Esophagus (tissue), 2 donors: ENCODE results near the gene ZNRF1. TPM values are rescaled to one million over a fixed set of nuclear protein-coding genes. Genes with fewer than 3 reads are reported as not detected.
A peak's percentile ranks its signal among the peaks of the same experiment; 100 is the strongest.

Experiments used
- H3K27ac ChIP-seq, 2 donors: one replicate each; pipeline ENCODE4 v1.5.1; 2013; ENCODE audit warnings: low read depth in 2 of 2, mild to moderate bottlenecking in 2 of 2, inconsistent platforms in 1 of 2, low read length in 1 of 2, moderate library complexity in 1 of 2
- H3K27me3 ChIP-seq, 2 donors: one replicate each; pipeline ENCODE4 v1.6.1; 2013; ENCODE audit warnings: low read length in 2 of 2, control low read depth in 1 of 2, mild to moderate bottlenecking in 1 of 2; ENCODE audit not compliant: insufficient read depth in 2 of 2, control insufficient read depth in 1 of 2
- H3K36me3 ChIP-seq, 2 donors: one replicate each; pipeline ENCODE4 v1.6.1; 2013; ENCODE audit warnings: low read length in 1 of 2; ENCODE audit not compliant: control insufficient read depth in 2 of 2, insufficient read depth in 2 of 2
- H3K4me1 ChIP-seq, 2 donors: one replicate each; pipeline ENCODE4 v1.6.1; 2013; ENCODE audit warnings: low read length in 1 of 2; ENCODE audit not compliant: control insufficient read depth in 2 of 2, insufficient read depth in 2 of 2
- H3K4me3 ChIP-seq, 2 donors: one replicate each; pipeline ENCODE4 v1.5.1; 2013; ENCODE audit warnings: low read length in 2 of 2, mild to moderate bottlenecking in 2 of 2, low read depth in 1 of 2, moderate library complexity in 1 of 2
- H3K9me3 ChIP-seq, 2 donors: one replicate each; pipeline ENCODE4 v1.6.1; 2013; ENCODE audit warnings: mild to moderate bottlenecking in 2 of 2, low read depth in 1 of 2, low read length in 1 of 2, moderate library complexity in 1 of 2; ENCODE audit not compliant: control insufficient read depth in 2 of 2, insufficient read depth in 1 of 2
- WGBS, 2 donors: extraction: QIAGEN DNeasy Blood & Tissue Kit; methylation state at CpG; one replicate each; pipeline ENCODE4 v1.1.7; 2013; 5-methylcytosine and 5-hydroxymethylcytosine counted together
- polyA plus RNA-seq, 2 donors: library from polyadenylated mRNA; stranded (reverse); fragments of 200-250 nt; gene quantifications; one replicate each; pipeline ENCODE4 v1.2.3, GENCODE V29; 2013
- donor health status: healthy with polysubstance abuse.
- donor health status: Bipolar disorder and iron deficiency.

The ZNRF1 gene
- polyA plus RNA-seq, 2 donors, result 36.2 to 39.5 TPM

- 57 to 68% methylated on average over 8 of the region's 8 CpGs for WGBS, 2 donors
- Histone ChIP-seq H3K36me3 (no peaks in the 10 kb centered on the region), H3K27me3 (no peaks in the 10 kb centered on the region), H3K4me3 (no peak overlapping the region), H3K27ac (peak overlapping the region; percentile 1 to 62), H3K4me1 (no peaks in the 10 kb centered on the region), H3K9me3 (no peaks in the 10 kb centered on the region)
Observed at GRCh38 chr16:75048530-75048929, 49.7 kb downstream of the ZNRF1 start.

GRCh38 chr16:75052481-75053202 is 53.8 kb downstream of the ZNRF1 start:
- H3K4me1 ChIP-seq, result peaks cover 5 to 9% of the 10 kb centered on the region in 2 donors
- no peak overlapping the region for H3K27ac ChIP-seq
- no peaks in the 10 kb centered on the region for H3K27me3 ChIP-seq
- H3K9me3 ChIP-seq, result no peaks in the 10 kb centered on the region
- no peaks in the 10 kb centered on the region for H3K36me3 ChIP-seq
- WGBS, 2 donors, result 89 to 94% methylated on average over 6 of the region's 6 CpGs
- no peak overlapping the region for H3K4me3 ChIP-seq

DNA sequence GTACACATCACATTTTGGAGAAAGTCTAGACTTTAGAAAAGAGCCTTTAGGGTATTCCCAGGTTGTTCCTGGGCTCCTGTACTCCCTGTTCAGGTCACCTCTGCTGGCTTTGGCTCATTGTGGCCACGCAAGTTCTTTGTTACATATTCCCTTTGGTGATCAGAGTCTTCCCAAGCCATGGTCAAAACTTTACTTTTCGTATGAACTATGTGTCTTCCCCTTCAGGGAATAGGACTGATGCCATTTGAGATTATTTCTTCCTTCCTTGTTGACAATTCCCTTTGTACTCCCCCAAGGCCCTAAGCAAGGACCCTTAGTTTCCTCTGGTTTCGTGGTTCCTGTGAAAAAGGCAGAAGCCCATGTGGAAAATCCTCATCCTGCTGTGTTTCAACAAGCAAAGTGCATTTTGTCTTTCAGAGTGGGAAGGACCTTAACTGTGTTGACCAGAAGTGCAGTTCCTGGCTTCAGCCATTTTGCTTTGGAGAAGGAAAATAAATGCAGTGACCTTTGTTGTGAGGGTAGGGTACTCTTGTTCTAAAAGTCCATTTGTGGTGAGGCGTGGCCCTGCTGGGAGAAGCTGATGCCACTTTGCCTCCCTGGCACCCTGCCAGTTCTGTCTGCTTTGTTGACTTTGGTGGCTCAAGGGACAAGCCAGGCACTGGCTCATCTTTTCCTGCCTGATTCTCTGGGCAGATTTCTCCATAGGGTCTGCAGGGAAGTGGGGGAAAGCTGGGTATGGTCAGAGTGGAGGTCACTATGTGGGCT is 55.1 kb downstream of the ZNRF1 start:
- 61 to 64% methylated on average over 4 of the region's 4 CpGs for WGBS, 2 donors
- Histone ChIP-seq H3K27ac (peak overlapping the region in 1 of 2 donors; percentile 37), H3K36me3 (peaks cover 0 to 2% of the 10 kb centered on the region in 2 donors), H3K27me3 (no peaks in the 10 kb centered on the region), H3K9me3 (no peaks in the 10 kb centered on the region), H3K4me3 (no peak overlapping the region), H3K4me1 (peaks cover 5 to 9% of the 10 kb centered on the region in 2 donors)

- Histone ChIP-seq H3K27me3 (no peaks in the 10 kb centered on the region), H3K9me3 (no peaks in the 10 kb centered on the region), H3K27ac (peak overlapping the region in 1 of 2 donors; percentile 37), H3K4me1 (peaks cover 5 to 9% of the 10 kb centered on the region in 2 donors), H3K36me3 (peaks cover 0 to 2% of the 10 kb centered on the region in 2 donors), H3K4me3 (no peak overlapping the region)
- WGBS, 2 donors, result 76 to 88% methylated on average over 2 of the region's 2 CpGs
Observed at GRCh38 chr16:75054556-75054947, 55.7 kb downstream of the ZNRF1 start.

DNA sequence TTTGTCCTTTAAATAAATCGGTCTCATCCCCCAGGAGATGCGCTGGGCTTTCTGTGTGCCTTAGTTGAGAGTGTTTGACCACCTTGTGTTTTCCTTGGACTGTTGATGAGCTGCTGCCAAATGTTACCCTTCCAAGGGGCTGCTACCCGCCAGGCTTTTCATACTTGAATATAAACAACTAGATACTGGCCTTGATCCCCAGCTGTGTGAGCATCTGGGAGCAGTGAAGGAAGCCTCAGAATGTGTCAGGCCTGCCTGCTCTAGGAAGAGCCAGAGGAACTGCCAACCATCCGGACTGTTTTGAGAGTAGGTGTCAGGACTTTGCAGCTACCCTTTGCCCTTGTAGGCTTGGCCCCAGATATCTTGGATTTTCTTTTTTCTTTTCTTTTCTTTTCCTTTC is 60.0 kb downstream of the ZNRF1 start:
- H3K27ac ChIP-seq, result peak overlapping the region in 1 of 2 donors; percentile 24
- WGBS, 2 donors, result 76 to 77% methylated on average over 4 of the region's 4 CpGs
- H3K4me3 ChIP-seq, result no peak overlapping the region
- H3K4me1 ChIP-seq, result peaks cover 9 to 21% of the 10 kb centered on the region in 2 donors
- H3K9me3 ChIP-seq, result no peaks in the 10 kb centered on the region
- peaks cover 0 to 2% of the 10 kb centered on the region in 2 donors for H3K36me3 ChIP-seq
- H3K27me3 ChIP-seq, result no peaks in the 10 kb centered on the region

DNA sequence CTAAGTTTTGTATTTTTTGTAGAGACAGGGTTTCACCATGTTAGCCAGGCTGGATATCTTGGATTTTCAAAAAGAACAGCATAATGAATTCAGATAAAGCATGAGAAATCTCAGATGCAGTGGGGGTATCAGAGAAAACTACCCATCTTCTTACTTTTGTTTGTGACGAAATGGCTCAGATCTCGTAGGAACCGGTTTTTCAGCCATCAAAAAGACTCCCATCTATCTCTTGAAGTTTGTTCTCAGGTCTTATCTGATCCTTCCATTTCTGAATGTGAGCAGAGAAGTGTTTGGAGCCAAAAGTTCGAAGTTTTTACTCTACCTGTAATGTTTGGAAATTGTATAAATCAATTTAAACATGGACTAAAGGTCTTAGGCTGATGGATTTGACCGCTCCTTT is 60.6 kb downstream of the ZNRF1 start:
- Histone ChIP-seq H3K27me3 (no peaks in the 10 kb centered on the region), H3K4me1 (peaks cover 4 to 17% of the 10 kb centered on the region in 2 donors), H3K36me3 (peaks cover 0 to 2% of the 10 kb centered on the region in 2 donors), H3K9me3 (no peaks in the 10 kb centered on the region), H3K4me3 (no peak overlapping the region), H3K27ac (no peak overlapping the region)
- WGBS, 2 donors, result 74 to 90% methylated on average over 5 of the region's 5 CpGs

DNA sequence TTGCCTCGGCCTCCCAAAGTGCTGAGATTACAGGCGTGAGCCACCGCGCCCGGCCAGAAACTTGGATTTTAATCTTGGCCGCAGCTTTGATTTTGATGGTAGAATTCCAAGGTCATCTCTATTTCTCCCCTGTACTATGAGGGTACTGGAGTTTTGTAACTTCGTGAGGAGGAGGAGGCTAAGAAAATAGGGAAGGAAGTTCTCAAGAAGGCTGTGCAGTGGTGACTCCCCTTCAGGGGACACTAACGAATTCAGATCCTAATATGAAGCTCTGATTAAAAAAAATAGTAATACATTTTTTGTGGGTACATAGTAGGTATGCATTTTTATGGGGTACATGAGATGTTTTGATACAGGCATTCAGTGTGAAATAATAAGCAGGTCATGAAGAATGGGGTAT is 61.9 kb downstream of the ZNRF1 start:
- H3K9me3 ChIP-seq, result no peaks in the 10 kb centered on the region
- H3K4me3 ChIP-seq, result no peak overlapping the region
- H3K36me3 ChIP-seq, result peaks cover 0 to 2% of the 10 kb centered on the region in 2 donors
- H3K4me1 ChIP-seq, result peaks cover 6 to 15% of the 10 kb centered on the region in 2 donors
- WGBS, 2 donors, result 74 to 77% methylated on average over 8 of the region's 8 CpGs
- H3K27me3 ChIP-seq, result no peaks in the 10 kb centered on the region
- no peak overlapping the region for H3K27ac ChIP-seq

GRCh38 chr16:75061669-75062068 is 62.8 kb downstream of the ZNRF1 start:
- Histone ChIP-seq H3K27ac (peak overlapping the region; percentile 81 to 89), H3K36me3 (peaks cover 0 to 2% of the 10 kb centered on the region in 2 donors), H3K9me3 (no peaks in the 10 kb centered on the region), H3K4me1 (peaks cover 6 to 17% of the 10 kb centered on the region in 2 donors), H3K27me3 (no peaks in the 10 kb centered on the region), H3K4me3 (peak overlapping the region in 1 of 2 donors; percentile 37)
- 41 to 43% methylated on average over 3 of the region's 3 CpGs for WGBS, 2 donors

DNA sequence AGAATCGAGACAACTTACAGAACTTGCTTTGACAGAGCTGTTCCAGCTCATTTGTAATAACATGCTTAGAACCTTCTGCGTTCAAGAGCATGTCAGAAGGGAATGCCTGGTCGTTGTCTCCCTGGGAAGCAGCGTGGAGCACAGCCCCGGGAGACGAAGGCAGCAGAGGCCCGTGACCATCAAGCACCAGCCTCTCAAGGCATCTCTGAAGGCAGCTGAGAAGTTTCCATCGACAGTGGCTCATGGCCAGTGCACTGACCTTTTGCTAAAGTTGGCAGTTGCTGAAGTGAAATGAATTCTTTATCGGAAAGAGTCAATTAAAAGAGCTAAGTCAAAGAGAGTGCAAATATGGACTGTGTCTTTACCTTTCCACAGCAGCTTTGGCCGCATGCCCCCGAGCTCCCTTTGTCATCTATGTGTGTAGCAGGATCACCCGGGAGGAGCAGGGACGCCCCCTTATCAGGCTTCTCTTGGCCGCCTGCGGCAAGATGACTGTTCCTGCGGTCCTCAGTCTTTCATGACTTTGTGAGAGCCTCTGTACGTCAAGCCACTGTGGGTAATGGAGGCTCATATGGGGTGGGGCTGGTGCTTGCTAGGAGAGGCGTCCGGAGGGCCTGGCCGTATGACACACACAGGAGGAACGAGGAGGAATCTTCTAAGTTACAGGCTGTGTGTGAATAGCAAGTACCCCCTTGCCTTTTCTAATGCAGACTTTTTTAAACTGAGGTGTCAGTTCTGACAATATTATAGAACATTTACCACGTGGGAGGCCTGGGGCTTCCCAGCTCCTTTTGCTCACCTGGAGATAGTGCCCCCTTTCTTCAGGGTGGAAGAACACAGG is 63.5 kb downstream of the ZNRF1 start:
- Histone ChIP-seq H3K4me1 (peaks cover 6 to 20% of the 10 kb centered on the region in 2 donors), H3K27ac (peak overlapping the region; percentile 81 to 97), H3K9me3 (no peaks in the 10 kb centered on the region), H3K36me3 (peaks cover 0 to 2% of the 10 kb centered on the region in 2 donors), H3K4me3 (peak overlapping the region in 1 of 2 donors; percentile 37), H3K27me3 (no peaks in the 10 kb centered on the region)
- WGBS, 2 donors, result 39 to 47% methylated on average over 22 of the region's 22 CpGs
